LoVo (cell line): ENCODE data around the gene CALML3.

Experiments used
- DNase-seq: peaks from one replicate; pipeline ENCODE4 v3.0.0-alpha.2; 2016; ENCODE audit warnings: low spot score

The CALML3 gene

DNA sequence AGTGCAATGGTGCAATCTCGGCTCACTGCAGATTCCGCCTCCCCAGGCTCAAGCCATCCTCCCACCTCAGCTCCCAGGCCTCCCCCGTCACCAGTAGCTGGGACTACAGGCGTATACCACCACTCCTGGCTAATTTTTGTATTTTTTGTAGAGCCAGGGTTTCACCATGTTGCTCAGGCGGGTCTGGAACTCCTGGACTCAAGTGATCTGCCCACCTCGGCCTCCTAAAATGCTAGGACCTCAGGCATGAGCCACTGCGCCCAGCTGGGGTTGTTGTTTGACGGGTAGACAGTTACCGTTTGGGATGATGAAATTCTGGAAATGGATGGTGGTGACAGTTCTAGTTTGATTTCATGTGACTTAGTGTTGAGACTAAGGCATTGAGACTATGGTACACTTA, 15.3 kb downstream of the CALML3 start:
- DNase-seq = no peak

- no peak for DNase-seq
These were observed 16.1 kb downstream of the CALML3 start for GRCh38 chr10:5540891-5541290.

DNA sequence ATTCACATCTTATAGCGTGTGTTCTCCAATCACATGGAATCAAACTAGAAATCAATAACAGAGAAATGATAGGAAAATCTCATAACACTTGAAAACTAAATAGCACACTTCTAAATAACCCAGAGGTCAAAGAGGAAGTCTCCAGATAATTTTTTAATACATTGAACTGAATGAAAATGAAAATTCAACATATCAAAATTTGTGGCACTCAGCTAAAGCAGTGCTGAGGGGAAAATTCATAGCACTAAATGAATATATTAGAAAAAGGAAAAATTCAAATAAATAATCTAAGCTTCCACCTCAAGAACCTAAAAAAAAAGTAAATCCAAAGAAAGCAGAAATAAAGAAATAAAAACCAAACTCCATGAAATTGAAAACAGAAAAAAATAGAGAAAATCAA, 17.3 kb downstream of the CALML3 start:
- no peak for DNase-seq

DNA sequence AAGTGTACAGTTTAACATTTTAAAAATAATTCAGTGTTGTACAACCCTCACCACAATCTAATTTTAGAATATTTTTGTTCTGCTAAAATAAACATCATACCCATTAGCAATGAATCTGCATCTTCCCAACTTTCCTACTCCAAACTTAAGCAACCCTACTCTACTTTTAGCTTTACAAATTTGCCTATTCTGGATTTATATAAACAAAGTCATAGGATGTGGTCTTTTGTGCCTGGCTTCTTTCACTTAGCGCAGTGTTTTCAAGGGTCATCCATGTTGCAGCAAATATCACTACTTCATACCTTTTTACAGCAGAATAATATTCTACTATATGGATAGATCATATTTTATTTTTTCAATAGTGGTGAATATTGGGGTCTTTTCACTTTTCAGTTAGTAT, 18.9 kb downstream of the CALML3 start:
- no peak for DNase-seq

DNA sequence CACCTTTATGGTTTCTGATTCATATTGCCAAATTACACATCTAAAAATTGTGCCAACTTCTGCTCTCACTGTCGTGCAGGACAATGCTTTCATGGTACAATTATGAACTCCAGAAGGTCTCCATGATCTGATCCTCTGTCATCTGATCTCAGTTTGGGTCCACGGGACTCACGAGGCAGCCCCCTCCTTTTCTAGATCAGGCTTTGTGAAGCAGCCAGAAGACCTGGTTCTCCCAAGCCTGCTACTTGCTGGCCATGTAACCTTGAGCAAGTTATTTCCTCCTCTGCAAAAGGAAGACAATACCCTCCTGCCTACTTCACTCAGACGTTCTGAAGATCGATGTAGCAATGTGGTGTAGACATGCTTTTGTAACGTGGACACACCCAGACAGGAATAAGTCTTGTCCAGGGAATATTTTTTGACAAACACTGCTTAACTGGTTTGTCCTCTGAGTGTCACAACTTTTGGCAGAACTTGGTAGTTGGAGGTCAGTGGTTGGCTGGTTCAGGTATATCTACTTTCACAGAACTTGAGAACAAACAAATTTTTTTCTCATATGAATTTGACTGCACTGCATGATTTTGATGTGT, 19.6 kb downstream of the CALML3 start:
- DNase-seq = no peak

- no peak for DNase-seq
These were observed 20.2 kb downstream of the CALML3 start for GRCh38 chr10:5545011-5545410.

DNA sequence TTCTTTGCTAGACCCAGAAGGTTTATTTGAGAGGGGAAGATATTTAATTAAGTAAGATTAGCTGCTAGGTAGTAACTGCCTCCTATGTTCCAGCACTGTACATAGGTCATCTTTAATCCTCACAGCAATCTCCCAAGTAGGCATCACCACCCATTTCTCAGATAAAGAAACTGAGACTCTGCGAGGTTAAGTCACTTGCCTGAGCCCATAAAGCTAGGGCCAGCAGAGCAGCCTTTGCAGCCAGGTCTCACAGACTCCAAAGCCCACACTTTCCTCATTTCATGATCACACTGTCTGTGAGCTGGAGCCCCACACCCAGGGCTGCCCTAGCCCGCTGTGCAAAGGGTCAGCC, 20.6 kb downstream of the CALML3 start:
- DNase-seq = no peak

DNA sequence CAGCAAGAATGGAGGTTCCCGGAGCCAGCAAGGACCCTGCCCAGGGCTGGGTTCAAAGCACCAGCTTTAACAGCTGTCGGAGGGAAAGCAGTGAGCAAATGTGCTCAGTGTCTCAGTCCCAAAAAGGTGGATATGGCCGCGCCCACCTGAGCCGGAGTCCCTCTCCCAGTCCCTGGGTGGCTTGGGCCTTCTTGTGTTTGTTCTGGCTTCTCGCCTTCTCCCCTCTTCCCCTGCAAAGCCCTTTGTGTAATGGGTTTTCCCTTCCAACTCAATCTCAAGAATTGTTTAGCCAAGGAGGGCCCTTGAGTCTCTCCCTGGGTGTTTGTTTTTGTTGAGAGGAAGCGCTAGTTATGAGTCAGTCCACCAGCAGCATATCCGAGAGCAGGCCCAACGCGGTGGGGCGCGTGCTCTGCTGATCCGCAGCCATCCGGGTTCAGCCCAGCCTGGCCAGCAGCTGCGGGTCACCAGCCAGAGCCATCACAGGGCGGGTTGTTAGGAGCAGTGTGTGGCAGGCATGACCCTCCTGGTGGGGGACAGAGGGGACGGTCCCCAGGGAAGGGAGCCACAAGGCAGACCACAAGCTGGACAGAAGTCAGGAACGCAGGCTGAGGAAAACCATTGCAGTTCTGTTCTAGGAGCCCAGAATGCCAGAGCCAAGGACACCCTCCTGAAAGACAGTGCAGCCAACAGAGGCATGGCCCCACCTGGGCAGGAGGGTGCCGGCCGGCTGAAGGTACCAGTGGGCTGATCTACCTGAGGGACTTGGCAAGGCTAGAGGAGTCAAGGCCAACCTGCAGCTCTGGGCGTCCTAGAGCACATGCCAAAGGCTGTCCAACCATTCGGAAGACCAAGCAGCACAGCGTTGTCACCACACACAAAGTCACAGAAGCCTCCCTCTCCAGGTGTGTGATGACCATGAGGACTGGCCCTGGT, 21.3 kb downstream of the CALML3 start:
- DNase-seq = peak; percentile 80

- DNase-seq = peak; percentile 94
These were observed 22.3 kb downstream of the CALML3 start for GRCh38 chr10:5546891-5547680.

DNA sequence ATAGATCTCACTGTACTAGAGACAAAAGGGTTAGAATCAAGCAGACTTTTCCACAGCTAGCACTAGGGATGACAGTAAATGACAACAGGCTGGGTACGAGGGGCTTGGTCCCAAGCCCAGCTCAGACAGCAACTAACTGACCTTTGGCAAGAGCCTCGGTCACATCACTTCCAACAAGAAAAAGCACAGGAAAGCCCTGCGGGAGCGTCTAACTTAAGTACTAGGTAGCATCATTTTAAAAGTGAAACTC, 22.8 kb downstream of the CALML3 start:
- no peak for DNase-seq

GRCh38 chr10:5547931-5548660, 23.3 kb downstream of the CALML3 start:
- DNase-seq = peak; percentile 80

DNA sequence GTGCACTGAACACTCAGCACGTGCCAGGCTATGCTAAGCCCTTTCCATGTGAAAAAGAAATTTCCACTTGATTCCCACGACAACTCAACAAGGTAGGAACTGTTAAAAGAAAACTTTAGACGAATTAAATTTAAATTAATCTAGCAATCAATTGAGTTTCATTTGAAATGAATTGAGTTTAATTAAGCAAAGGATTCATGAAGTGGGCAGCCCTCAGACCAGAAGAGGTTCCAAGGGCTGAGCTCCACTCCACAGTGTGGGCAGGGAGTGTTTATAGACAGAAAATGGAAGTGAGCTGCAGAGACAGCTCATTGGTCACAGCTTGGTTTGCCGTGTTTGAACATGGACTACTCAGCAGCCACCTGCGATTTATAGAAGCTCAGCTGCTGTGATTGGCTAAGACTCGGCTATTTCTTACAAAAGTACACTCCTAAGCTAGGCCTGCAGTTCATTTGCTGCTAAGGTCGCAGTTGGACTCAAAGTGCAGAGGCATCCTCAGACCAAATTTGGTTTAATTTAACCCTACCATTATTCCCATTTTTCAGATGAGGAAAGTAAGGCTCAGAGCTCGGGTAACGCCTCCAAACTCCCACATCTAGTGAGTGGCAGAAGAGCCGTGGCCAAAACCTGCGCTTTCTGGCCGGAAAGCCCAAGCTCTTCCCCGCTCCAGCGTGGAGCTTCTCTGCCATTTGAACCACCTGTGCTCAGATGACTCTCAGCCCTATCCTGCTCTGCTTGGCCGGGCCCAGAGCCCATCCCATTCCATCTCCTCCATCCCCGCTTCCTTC, 24.9 kb downstream of the CALML3 start:
- DNase-seq = no peak

DNA sequence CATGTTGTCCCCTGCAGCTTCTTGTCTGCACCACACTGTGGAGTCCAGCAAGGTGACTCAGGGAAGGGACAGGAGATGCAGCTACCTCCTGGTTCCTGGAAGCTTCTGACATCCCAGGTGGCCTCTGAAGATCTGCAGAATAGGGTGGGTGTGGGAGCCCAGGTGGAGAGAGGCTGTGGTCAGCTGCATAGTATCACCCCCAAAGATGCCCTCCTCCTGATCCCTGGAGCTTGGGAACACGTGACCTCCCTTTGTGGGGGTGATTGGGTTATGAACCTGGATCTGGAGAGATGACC, 25.4 kb downstream of the CALML3 start:
- no peak for DNase-seq

- no peak for DNase-seq
These were observed 26.1 kb downstream of the CALML3 start for GRCh38 chr10:5550621-5551530.

GRCh38 chr10:5551531-5552375, 27.0 kb downstream of the CALML3 start:
- no peak for DNase-seq

- no peak for DNase-seq
These were observed 27.9 kb downstream of the CALML3 start for GRCh38 chr10:5552376-5553321.

- no peak for DNase-seq
These were observed 28.8 kb downstream of the CALML3 start for GRCh38 chr10:5553400-5554170.

DNA sequence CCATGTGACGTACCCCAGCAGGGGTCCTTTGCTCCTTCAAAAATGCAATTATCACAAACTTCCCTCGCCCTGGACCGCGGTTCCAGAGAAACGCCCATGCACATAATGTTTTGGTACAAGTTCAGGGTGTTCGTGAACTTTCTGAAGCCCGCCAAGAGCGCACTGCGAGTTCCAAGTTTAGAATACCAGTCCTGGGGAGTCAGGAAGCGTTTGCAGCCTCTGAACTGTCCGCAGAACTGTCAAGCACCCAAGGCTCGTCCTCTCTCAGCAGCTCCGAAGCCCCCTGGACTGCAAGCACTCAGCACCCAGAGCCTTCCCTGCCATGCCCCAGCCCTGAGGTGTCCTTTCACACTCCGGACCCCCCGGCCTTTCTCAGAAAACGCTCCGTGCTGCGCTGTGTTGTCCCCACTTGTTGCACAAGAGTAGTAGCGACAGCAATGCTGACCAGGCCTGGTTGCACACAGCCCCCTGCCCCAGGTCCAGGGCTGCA, 30.3 kb downstream of the CALML3 start:
- no peak for DNase-seq
